ENCODE data around the gene HIF3A. TPM values are rescaled to one million over a fixed set of nuclear protein-coding genes. Genes with fewer than 3 reads are reported as not detected.

HIF3A gene
- total RNA-seq, 1 experiment from 2014 or later: 0.68 TPM

DNA sequence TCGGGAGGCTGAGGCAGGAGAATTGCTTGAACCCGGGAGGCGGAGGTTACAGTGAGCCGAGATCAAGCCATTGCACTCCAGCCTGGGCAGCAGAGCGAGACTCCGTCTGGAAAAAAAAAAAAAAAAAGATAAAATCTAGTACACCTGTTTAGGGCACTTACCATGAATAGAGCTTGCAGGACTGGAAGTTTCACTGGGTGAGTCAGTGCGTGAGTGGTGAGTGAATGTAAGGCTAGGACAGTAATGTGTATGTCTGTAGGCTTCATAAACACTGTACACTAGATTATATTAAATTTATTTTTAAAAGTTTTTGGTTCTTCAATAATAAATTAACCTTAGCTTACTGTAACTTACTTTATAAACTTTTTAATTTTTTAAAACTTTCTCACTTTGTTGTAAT lies 73.0 kb downstream of the HIF3A start:
- H3K4me1 Mint-ChIP-seq (ENCODE audit: low read depth, unreplicated experiment): peaks cover 65% of the 10 kb centered on the region
- TF ChIP-seq, protein P1, sequence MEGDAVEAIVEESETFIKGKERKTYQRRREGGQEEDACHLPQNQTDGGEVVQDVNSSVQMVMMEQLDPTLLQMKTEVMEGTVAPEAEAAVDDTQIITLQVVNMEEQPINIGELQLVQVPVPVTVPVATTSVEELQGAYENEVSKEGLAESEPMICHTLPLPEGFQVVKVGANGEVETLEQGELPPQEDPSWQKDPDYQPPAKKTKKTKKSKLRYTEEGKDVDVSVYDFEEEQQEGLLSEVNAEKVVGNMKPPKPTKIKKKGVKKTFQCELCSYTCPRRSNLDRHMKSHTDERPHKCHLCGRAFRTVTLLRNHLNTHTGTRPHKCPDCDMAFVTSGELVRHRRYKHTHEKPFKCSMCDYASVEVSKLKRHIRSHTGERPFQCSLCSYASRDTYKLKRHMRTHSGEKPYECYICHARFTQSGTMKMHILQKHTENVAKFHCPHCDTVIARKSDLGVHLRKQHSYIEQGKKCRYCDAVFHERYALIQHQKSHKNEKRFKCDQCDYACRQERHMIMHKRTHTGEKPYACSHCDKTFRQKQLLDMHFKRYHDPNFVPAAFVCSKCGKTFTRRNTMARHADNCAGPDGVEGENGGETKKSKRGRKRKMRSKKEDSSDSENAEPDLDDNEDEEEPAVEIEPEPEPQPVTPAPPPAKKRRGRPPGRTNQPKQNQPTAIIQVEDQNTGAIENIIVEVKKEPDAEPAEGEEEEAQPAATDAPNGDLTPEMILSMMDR (IDR thresholded peaks at IDR 0.05; ENCODE audit: unreplicated experiment): no peak
- CTCF ChIA-PET: interaction anchor here (0.6 to 1.5 kb wide), 8 partner anchors 11 to 485 kb away, joined by 3 to 5 read pairs (median 3); no protein-coding TSS in a partner anchor
- no peaks in the 10 kb centered on the region for H3K9me3 Mint-ChIP-seq (ENCODE audit: low read depth, unreplicated experiment)
- intact Hi-C loops (cut with micrococcal nuclease; ENCODE audit: unreplicated experiment): no loop called here
- BruUV-seq (replicated peaks): no TSS peak
- H3K36me3 Mint-ChIP-seq (ENCODE audit: insufficient read depth, unreplicated experiment): peaks cover 28% of the 10 kb centered on the region
- H3K27me3 Mint-ChIP-seq (ENCODE audit: unreplicated experiment): no peaks in the 10 kb centered on the region
- H3K27ac Mint-ChIP-seq (ENCODE audit: unreplicated experiment): no peak overlapping the region
- H3K4me3 Mint-ChIP-seq (ENCODE audit: low read depth, unreplicated experiment): no peak overlapping the region
- peak; percentile 57 for DNase-seq

DNA sequence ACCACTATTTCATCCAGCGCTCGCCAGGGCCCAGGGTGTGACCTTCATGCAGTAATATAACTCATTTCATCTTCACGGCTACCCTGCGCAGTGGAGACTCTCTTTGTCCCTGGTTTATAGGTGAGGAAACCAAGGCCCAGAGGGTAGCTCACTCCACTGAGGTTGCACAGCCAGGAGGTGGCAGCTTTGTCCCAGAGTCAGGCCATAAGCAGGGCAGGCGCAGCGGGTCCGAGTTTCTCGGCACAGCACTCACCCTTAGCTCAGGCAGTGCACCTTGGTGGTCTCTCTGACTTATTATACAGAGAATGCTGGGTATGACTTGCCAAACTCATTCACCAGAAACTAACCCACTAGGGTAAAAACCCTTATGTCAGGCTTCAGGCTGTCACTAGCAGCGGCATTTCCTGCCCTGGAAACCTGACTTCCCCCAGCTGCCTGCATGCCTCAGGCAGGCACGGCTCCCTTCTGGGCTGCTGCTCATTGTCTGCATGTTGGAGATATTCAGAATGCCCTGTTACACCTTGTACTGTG lies 74.6 kb downstream of the HIF3A start:
- intact Hi-C loops (cut with micrococcal nuclease; ENCODE audit: unreplicated experiment): no loop called here
- no peak overlapping the region for H3K4me3 Mint-ChIP-seq (ENCODE audit: low read depth, unreplicated experiment)
- H3K9me3 Mint-ChIP-seq (ENCODE audit: low read depth, unreplicated experiment): no peaks in the 10 kb centered on the region
- peaks cover 58% of the 10 kb centered on the region for H3K4me1 Mint-ChIP-seq (ENCODE audit: low read depth, unreplicated experiment)
- no peaks in the 10 kb centered on the region for H3K27me3 Mint-ChIP-seq (ENCODE audit: unreplicated experiment)
- no TSS peak for BruUV-seq (replicated peaks)
- no peak for DNase-seq
- CTCF ChIA-PET: no interaction called here
- no peak overlapping the region for H3K27ac Mint-ChIP-seq (ENCODE audit: unreplicated experiment)
- peaks cover 41% of the 10 kb centered on the region for H3K36me3 Mint-ChIP-seq (ENCODE audit: insufficient read depth, unreplicated experiment)
- TF ChIP-seq, protein P1 (IDR thresholded peaks at IDR 0.05; ENCODE audit: unreplicated experiment): no peak

DNA sequence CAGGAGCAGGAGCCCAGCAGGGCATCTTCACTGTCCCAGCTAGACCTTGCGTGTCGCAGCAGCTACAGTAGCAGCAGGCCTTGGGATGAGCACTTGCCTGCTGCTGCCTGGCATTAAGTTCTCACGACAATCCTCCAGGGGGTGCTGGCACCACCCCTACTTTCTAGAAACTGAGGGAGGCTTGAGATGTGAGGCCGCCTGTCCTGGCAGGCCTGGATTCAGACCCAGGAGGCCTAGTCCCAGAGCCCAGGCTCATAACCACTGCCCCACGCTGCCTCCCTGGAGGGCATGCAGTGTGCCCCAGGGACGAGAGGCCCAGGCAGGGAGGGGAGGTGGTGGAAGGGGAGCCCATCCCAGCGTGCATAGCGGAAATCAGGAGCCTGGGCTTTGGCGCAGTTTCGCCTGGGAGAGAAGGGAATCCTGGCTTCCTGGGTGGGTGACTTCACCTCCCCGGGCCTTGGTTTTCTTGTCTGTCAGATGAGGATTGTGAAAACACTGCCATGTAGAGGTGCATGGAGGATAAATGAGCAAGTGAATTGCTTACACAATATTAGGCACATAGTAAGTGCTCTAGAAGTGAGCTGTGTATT lies 76.2 kb downstream of the HIF3A start:
- intact Hi-C loops (cut with micrococcal nuclease; ENCODE audit: unreplicated experiment): loop anchor here (2.0 kb wide), 1 partner anchor 92 kb away; no protein-coding TSS in a partner anchor
- H3K4me3 Mint-ChIP-seq (ENCODE audit: low read depth, unreplicated experiment): peak overlapping the region; percentile 71

DNA sequence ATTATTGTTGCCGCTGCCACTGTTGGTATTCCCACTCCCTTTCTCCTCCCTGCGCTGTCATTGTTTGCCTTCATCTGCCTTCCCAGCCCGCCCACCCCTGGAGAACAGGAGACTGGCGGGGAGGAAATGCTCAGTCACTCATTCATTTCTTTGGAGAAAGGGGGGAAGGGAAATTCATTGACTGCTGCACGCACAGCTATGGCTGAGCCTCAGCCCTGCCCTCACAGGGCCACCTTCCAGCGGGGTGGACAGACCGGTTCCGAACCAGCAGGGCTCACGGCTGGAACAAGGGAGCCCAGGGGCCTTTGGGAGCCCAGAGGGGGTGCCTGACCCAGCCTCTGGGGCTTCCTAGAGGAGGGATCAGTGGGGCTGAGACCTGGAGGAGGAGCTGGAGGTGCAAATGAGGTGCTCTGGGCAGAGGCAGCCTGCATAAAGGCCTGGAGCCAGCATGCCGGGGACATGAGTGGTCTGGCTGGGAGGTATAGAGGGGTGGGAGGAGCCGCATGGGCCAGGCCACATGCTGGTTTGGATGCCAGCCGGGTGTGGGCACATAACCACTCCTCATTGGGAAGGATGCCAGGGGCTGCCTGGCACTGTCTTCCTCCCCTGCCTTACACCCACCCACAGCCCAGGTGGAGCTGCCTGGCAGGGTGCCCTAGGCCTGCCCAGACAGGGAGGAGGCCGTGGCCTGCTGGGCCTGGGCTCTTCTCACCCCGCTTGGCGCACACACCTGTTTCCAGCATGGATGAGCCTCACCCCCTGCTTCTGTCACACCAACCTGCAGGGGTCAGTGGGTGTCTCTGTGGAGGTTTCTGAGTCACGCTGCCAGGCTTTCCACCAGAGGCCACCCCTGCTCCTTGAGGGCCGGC lies 76.9 kb downstream of the HIF3A start:
- Mint-ChIP-seq H3K36me3 (ENCODE audit: insufficient read depth, unreplicated experiment) (peaks cover 56% of the 10 kb centered on the region), H3K27ac (ENCODE audit: unreplicated experiment) (peak overlapping the region; percentile 90), H3K4me1 (ENCODE audit: low read depth, unreplicated experiment) (peaks cover 46% of the 10 kb centered on the region), H3K4me3 (ENCODE audit: low read depth, unreplicated experiment) (peak overlapping the region; percentile 71), H3K27me3 (ENCODE audit: unreplicated experiment) (no peaks in the 10 kb centered on the region), H3K9me3 (ENCODE audit: low read depth, unreplicated experiment) (no peaks in the 10 kb centered on the region)
- BruUV-seq (replicated peaks): no TSS peak
- TF ChIP-seq, protein P1 (IDR thresholded peaks at IDR 0.05; ENCODE audit: unreplicated experiment): no peak
- DNase-seq: peak; percentile 99
- intact Hi-C loops (cut with micrococcal nuclease; ENCODE audit: unreplicated experiment): loop anchor here (2.0 kb wide), 1 partner anchor 93 kb away; no protein-coding TSS in a partner anchor
- CTCF ChIA-PET: interaction anchor here (0.5 to 2.4 kb wide), 11 partner anchors 10 to 346 kb away, joined by 3 to 20 read pairs (median 5); no protein-coding TSS in a partner anchor

More for the DNA sequence above, 76.2 kb downstream of the HIF3A start:
- peaks cover 54% of the 10 kb centered on the region for H3K36me3 Mint-ChIP-seq (ENCODE audit: insufficient read depth, unreplicated experiment)
- no TSS peak for BruUV-seq (replicated peaks)
- peaks cover 48% of the 10 kb centered on the region for H3K4me1 Mint-ChIP-seq (ENCODE audit: low read depth, unreplicated experiment)
- H3K27ac Mint-ChIP-seq (ENCODE audit: unreplicated experiment): peak overlapping the region; percentile 90
- CTCF ChIA-PET: interaction anchor here (0.6 to 2.4 kb wide), 7 partner anchors 15 to 313 kb away, joined by 3 to 20 read pairs (median 4); no protein-coding TSS in a partner anchor
- H3K27me3 Mint-ChIP-seq (ENCODE audit: unreplicated experiment): no peaks in the 10 kb centered on the region
- H3K9me3 Mint-ChIP-seq (ENCODE audit: low read depth, unreplicated experiment): no peaks in the 10 kb centered on the region
- TF ChIP-seq, protein P1 (IDR thresholded peaks at IDR 0.05; ENCODE audit: unreplicated experiment): peak; percentile 26
- peak; percentile 41 for DNase-seq
